H9 (cell line): Measurements from ENCODE around the gene ASPG. TPM values are rescaled to one million over a fixed set of nuclear protein-coding genes. Genes with fewer than 3 reads are reported as not detected.

Experiments
- DNase-seq: peaks from one replicate; pipeline ENCODE4 v3.0.0-alpha.2; 2017
- H2AFZ ChIP-seq: one replicate; pipeline ENCODE4 v1.6.1; 2013; ENCODE audit warnings: mild to moderate bottlenecking, low read length, control low read depth, moderate library complexity
- H2AK5ac ChIP-seq: 2 replicates; pipeline ENCODE4 v1.6.1; 2013; ENCODE audit warnings: low read length, control low read depth, mixed read lengths; ENCODE audit not compliant: insufficient read length
- H2BK120ac ChIP-seq: one replicate; pipeline ENCODE4 v1.6.1; 2013; ENCODE audit warnings: low read depth, mild to moderate bottlenecking, low read length, control low read depth, inconsistent platforms; ENCODE audit not compliant: poor library complexity, severe bottlenecking
- H2BK12ac ChIP-seq: 2 replicates; pipeline ENCODE4 v1.6.1; 2013; ENCODE audit warnings: low read length, control low read depth, mixed read lengths, low read depth; ENCODE audit not compliant: insufficient read length
- H2BK15ac ChIP-seq: 2 replicates; pipeline ENCODE4 v1.6.1; 2013; ENCODE audit warnings: low read depth, low read length, control low read depth
- H2BK20ac ChIP-seq: one replicate; pipeline ENCODE4 v1.6.1; 2013; ENCODE audit warnings: low read depth, mild to moderate bottlenecking, low read length, control low read depth, inconsistent platforms; ENCODE audit not compliant: poor library complexity, severe bottlenecking
- H2BK5ac ChIP-seq: 2 replicates; pipeline ENCODE4 v1.6.1; 2013; ENCODE audit warnings: low read length, control low read depth, mixed read lengths; ENCODE audit not compliant: insufficient read length
- H3K14ac ChIP-seq: 2 replicates; pipeline ENCODE4 v1.6.1; 2013; ENCODE audit warnings: low read length, control low read depth; ENCODE audit not compliant: insufficient read depth
- H3K18ac ChIP-seq: 2 replicates; pipeline ENCODE4 v1.6.1; 2013; ENCODE audit warnings: low read depth, mild to moderate bottlenecking, mixed read lengths, low read length, control low read depth; ENCODE audit not compliant: insufficient read length
- H3K23ac ChIP-seq: 2 replicates; pipeline ENCODE4 v1.6.1; 2013; ENCODE audit warnings: low read length, control low read depth, mixed read lengths, low read depth; ENCODE audit not compliant: insufficient read length
- H3K23me2 ChIP-seq: 2 replicates; pipeline ENCODE4 v1.6.1; 2013; ENCODE audit warnings: low read depth, mild to moderate bottlenecking, mixed read lengths, low read length, control low read depth; ENCODE audit not compliant: insufficient read length, poor library complexity, severe bottlenecking
- H3K27ac ChIP-seq: 2 replicates; pipeline ENCODE4 v1.5.1; 2013; ENCODE audit warnings: low read length, control low read depth, mixed read lengths, low read depth; ENCODE audit not compliant: insufficient read length
- H3K27me3 ChIP-seq: 2 replicates; pipeline ENCODE4 v1.6.1; 2013; ENCODE audit warnings: low read length, control low read depth, inconsistent platforms; ENCODE audit not compliant: insufficient read depth
- H3K4ac ChIP-seq: 2 replicates; pipeline ENCODE4 v1.6.1; 2013; ENCODE audit warnings: low read depth, mild to moderate bottlenecking, control low read depth, inconsistent platforms, low read length, moderate library complexity
- H3K4me1 ChIP-seq: 2 replicates; pipeline ENCODE4 v1.6.1; 2013; ENCODE audit warnings: low read length, control low read depth, inconsistent platforms; ENCODE audit not compliant: insufficient read depth
- H3K4me2 ChIP-seq: 2 replicates; pipeline ENCODE4 v1.6.1; 2013; ENCODE audit warnings: low read length, control low read depth, mixed read lengths; ENCODE audit not compliant: insufficient read length, insufficient read depth
- H3K56ac ChIP-seq: 2 replicates; pipeline ENCODE4 v1.6.1; 2013; ENCODE audit warnings: low read depth, mild to moderate bottlenecking, mixed read lengths, low read length, control low read depth; ENCODE audit not compliant: insufficient read length
- H3K79me1 ChIP-seq: 2 replicates; pipeline ENCODE4 v1.6.1; 2013; ENCODE audit warnings: low read depth, mild to moderate bottlenecking, moderate library complexity, low read length, control low read depth, inconsistent platforms; ENCODE audit not compliant: insufficient read depth, poor library complexity, severe bottlenecking
- H3K79me2 ChIP-seq: 2 replicates; pipeline ENCODE4 v1.6.1; 2013; ENCODE audit warnings: low read length, control low read depth, inconsistent platforms; ENCODE audit not compliant: insufficient read depth
- H3K9ac ChIP-seq: 2 replicates; pipeline ENCODE4 v1.6.1; 2013; ENCODE audit warnings: low read length, control low read depth, mixed read lengths; ENCODE audit not compliant: insufficient read length; ENCODE audit errors: extremely low read depth
- H3K9me3 ChIP-seq: one replicate; pipeline ENCODE4 v1.6.1; 2013; ENCODE audit warnings: low read depth, low read length, inconsistent platforms; ENCODE audit not compliant: control insufficient read depth
- H3T11ph ChIP-seq: one replicate; pipeline ENCODE4 v1.6.1; 2013; ENCODE audit warnings: mild to moderate bottlenecking, low read length, control low read depth, inconsistent platforms
- H4K20me1 ChIP-seq: one replicate; pipeline ENCODE4 v1.6.1; 2013; ENCODE audit not compliant: control insufficient read depth, insufficient read length, insufficient read depth
- H4K5ac ChIP-seq: 2 replicates; pipeline ENCODE4 v1.6.1; 2013; ENCODE audit warnings: low read depth, mild to moderate bottlenecking, mixed read lengths, low read length, control low read depth; ENCODE audit not compliant: insufficient read length
- H4K8ac ChIP-seq: replicated peaks from 2 replicates; pipeline ENCODE4 v1.6.1; 2013; ENCODE audit warnings: low read length, control low read depth, mixed read lengths, low read depth; ENCODE audit not compliant: insufficient read length
- H4K91ac ChIP-seq: 2 replicates; pipeline ENCODE4 v1.6.1; 2013; ENCODE audit warnings: low read depth, mild to moderate bottlenecking, moderate library complexity, mixed read lengths, low read length, control low read depth; ENCODE audit not compliant: insufficient read length
- H3K27ac Mint-ChIP-seq, 3 experiments: 2 replicates in 2 of 3; 3 replicates in 1 of 3; pipeline ENCODE4 v1.8.0; 2020 to 2021; ENCODE audit warnings: mixed read lengths in 3 of 3, mild to moderate bottlenecking in 1 of 3, moderate library complexity in 1 of 3
- H3K27me3 Mint-ChIP-seq: 2 replicates; pipeline ENCODE4 v1.8.0; 2021; ENCODE audit warnings: low read depth, mild to moderate bottlenecking, moderate library complexity, mixed read lengths
- H3K36me3 Mint-ChIP-seq, 3 experiments: 2 replicates in 2 of 3; 3 replicates in 1 of 3; pipeline ENCODE4 v1.8.0; 2020 to 2021; ENCODE audit warnings: low read depth in 3 of 3, mixed read lengths in 3 of 3; ENCODE audit not compliant: insufficient read depth in 1 of 3
- H3K4me1 Mint-ChIP-seq, 2 experiments: 2 replicates each; pipeline ENCODE4 v1.8.0; 2020; ENCODE audit warnings: mixed read lengths in 2 of 2
- H3K4me3 Mint-ChIP-seq, 2 experiments: 2 replicates in 1 of 2; 3 replicates in 1 of 2; pipeline ENCODE4 v1.8.0; 2020 to 2021; ENCODE audit warnings: mild to moderate bottlenecking in 2 of 2, mixed read lengths in 2 of 2, moderate library complexity in 1 of 2
- H3K9me3 Mint-ChIP-seq, 2 experiments: 2 replicates in 1 of 2; 3 replicates in 1 of 2; pipeline ENCODE4 v1.8.0; 2020; ENCODE audit warnings: mild to moderate bottlenecking in 2 of 2, mixed read lengths in 2 of 2, moderate library complexity in 1 of 2
- CTCF ChIP-seq: fragments of 200-600 bp; sonication (generic); conservative IDR thresholded peaks from 3 replicates; pipeline ENCODE4 v1.8.0; 2021; ENCODE audit warnings: antibody characterized with exemption, mild to moderate bottlenecking
- WGBS: extraction: QIAGEN DNeasy Blood & Tissue Kit; methylation state at CpG from one replicate; pipeline ENCODE4 v1.1.7; 2013; ENCODE audit warnings: missing lambda C conversion rate, low lambda C conversion rate, mixed read lengths; ENCODE audit not compliant: insufficient read length; ENCODE audit errors: extremely low coverage; 5-methylcytosine and 5-hydroxymethylcytosine counted together
- total RNA-seq: library from RNA; stranded (reverse); gene quantifications from 2 replicates; pipeline ENCODE4 v1.2.1, GENCODE V29; 2021

Gene ASPG
- total RNA-seq, 1 experiment from 2014 or later: 0.33 TPM

GRCh38 chr14:104082807-104083206, 2.7 kb upstream of the ASPG start:
- no peak overlapping the region for H4K91ac ChIP-seq
- no peak for DNase-seq
- no peak overlapping the region for H4K5ac ChIP-seq
- no peak overlapping the region for H3K27ac ChIP-seq
- H2BK20ac ChIP-seq: no peak overlapping the region
- no peak overlapping the region for H3K4ac ChIP-seq
- no peak overlapping the region for H2AK5ac ChIP-seq
- H3K9me3 Mint-ChIP-seq: no peaks in the 10 kb centered on the region; a peak in 1 of 5 replicates
- H3K36me3 Mint-ChIP-seq: no peaks in the 10 kb centered on the region
- H3K18ac ChIP-seq: no peak overlapping the region
- H2AFZ ChIP-seq: no peak overlapping the region
- peaks cover 5% of the 10 kb centered on the region for H3K27me3 Mint-ChIP-seq
- H3K14ac ChIP-seq: no peak overlapping the region; the same call in 1 of the 2 replicates
- no peak overlapping the region for H3K27ac Mint-ChIP-seq
- H3K9ac ChIP-seq: no peak overlapping the region
- no peak overlapping the region for H3K56ac ChIP-seq
- TF ChIP-seq CTCF: no peak
- no peak overlapping the region for H3T11ph ChIP-seq
- no peaks in the 10 kb centered on the region for H3K23me2 ChIP-seq
- no peaks in the 10 kb centered on the region for H4K20me1 ChIP-seq
- H3K79me1 ChIP-seq: no peaks in the 10 kb centered on the region
- peaks cover 4 to 7% of the 10 kb centered on the region in 2 experiments for H3K4me1 Mint-ChIP-seq
- H3K27me3 ChIP-seq: no peaks in the 10 kb centered on the region
- no peak overlapping the region for H3K4me2 ChIP-seq
- H2BK120ac ChIP-seq: no peak overlapping the region
- no peak overlapping the region for H2BK15ac ChIP-seq
- H3K23ac ChIP-seq: no peak overlapping the region
- H3K4me1 ChIP-seq: no peaks in the 10 kb centered on the region
- WGBS: no CpG with 5 or more reads among the region's 12 CpGs
- H3K4me3 Mint-ChIP-seq: no peak overlapping the region
- H4K8ac ChIP-seq: no peak overlapping the region
- no peaks in the 10 kb centered on the region for H3K9me3 ChIP-seq
- H2BK12ac ChIP-seq: no peak overlapping the region
- H2BK5ac ChIP-seq: no peak overlapping the region
- no peaks in the 10 kb centered on the region for H3K79me2 ChIP-seq
